ENCODE measurements around the gene CFDP1. TPM values are rescaled to one million over a fixed set of nuclear protein-coding genes. Genes with fewer than 3 reads are reported as not detected.
"Not testable (repeated sequence)": the region's sequence is repeated elsewhere in the genome, so short reads cannot be mapped to it uniquely, and the experiment has no call there.

Gene CFDP1
- total RNA-seq, 1 experiment from 2014 or later, result 64.1 TPM

- CTCF ChIA-PET, result interaction anchor here (0.5 to 0.8 kb wide), 2 partner anchors 38 to 97 kb away, joined by 3 read pairs; no protein-coding TSS in a partner anchor
- H3K36me3 Mint-ChIP-seq (ENCODE audit: insufficient read depth, unreplicated experiment), result peaks cover 6% of the 10 kb centered on the region
- no peaks in the 10 kb centered on the region for H3K9me3 Mint-ChIP-seq (ENCODE audit: low read depth, unreplicated experiment)
- H3K27ac Mint-ChIP-seq (ENCODE audit: unreplicated experiment), result no peak overlapping the region
- H3K4me1 Mint-ChIP-seq (ENCODE audit: low read depth, unreplicated experiment), result no peaks in the 10 kb centered on the region
- H3K4me3 Mint-ChIP-seq (ENCODE audit: low read depth, unreplicated experiment), result no peak overlapping the region
- no TSS peak for BruUV-seq (replicated peaks)
- DNase-seq, result no peak
- intact Hi-C loops (cut with micrococcal nuclease; ENCODE audit: unreplicated experiment), result no loop called here
- no peak for TF ChIP-seq CTCF (IDR thresholded peaks at IDR 0.05; ENCODE audit: unreplicated experiment)
- no peaks in the 10 kb centered on the region for H3K27me3 Mint-ChIP-seq (ENCODE audit: unreplicated experiment)
These were observed 150.6 kb downstream of the CFDP1 start for GRCh38 chr16:75282466-75283281.

GRCh38 chr16:75281826-75282225, 151.5 kb downstream of the CFDP1 start:
- no peak for TF ChIP-seq CTCF (IDR thresholded peaks at IDR 0.05; ENCODE audit: unreplicated experiment)
- BruUV-seq (replicated peaks), result no TSS peak
- Mint-ChIP-seq H3K27ac (ENCODE audit: unreplicated experiment) (no peak overlapping the region), H3K4me1 (ENCODE audit: low read depth, unreplicated experiment) (no peaks in the 10 kb centered on the region), H3K36me3 (ENCODE audit: insufficient read depth, unreplicated experiment) (peaks cover 6% of the 10 kb centered on the region), H3K27me3 (ENCODE audit: unreplicated experiment) (no peaks in the 10 kb centered on the region), H3K9me3 (ENCODE audit: low read depth, unreplicated experiment) (no peaks in the 10 kb centered on the region), H3K4me3 (ENCODE audit: low read depth, unreplicated experiment) (no peak overlapping the region)
- CTCF ChIA-PET, result interaction anchor here (0.6 kb wide), 1 partner anchor 36 kb away, joined by 6 read pairs; no protein-coding TSS in a partner anchor
- DNase-seq, result no peak
- intact Hi-C loops (cut with micrococcal nuclease; ENCODE audit: unreplicated experiment), result no loop called here

GRCh38 chr16:75281009-75281408, 152.3 kb downstream of the CFDP1 start:
- H3K4me1 Mint-ChIP-seq (ENCODE audit: low read depth, unreplicated experiment); DNase-seq; intact Hi-C loops (cut with micrococcal nuclease; ENCODE audit: unreplicated experiment); H3K36me3 Mint-ChIP-seq (ENCODE audit: insufficient read depth, unreplicated experiment); BruUV-seq (replicated peaks); H3K4me3 Mint-ChIP-seq (ENCODE audit: low read depth, unreplicated experiment); H3K27ac Mint-ChIP-seq (ENCODE audit: unreplicated experiment); H3K27me3 Mint-ChIP-seq (ENCODE audit: unreplicated experiment); H3K9me3 Mint-ChIP-seq (ENCODE audit: low read depth, unreplicated experiment): not testable (repeated sequence)
- CTCF ChIA-PET, result interaction anchor here (0.6 to 1.0 kb wide), 2 partner anchors 24 to 47 kb away, joined by 3 read pairs; no protein-coding TSS in a partner anchor

DNA sequence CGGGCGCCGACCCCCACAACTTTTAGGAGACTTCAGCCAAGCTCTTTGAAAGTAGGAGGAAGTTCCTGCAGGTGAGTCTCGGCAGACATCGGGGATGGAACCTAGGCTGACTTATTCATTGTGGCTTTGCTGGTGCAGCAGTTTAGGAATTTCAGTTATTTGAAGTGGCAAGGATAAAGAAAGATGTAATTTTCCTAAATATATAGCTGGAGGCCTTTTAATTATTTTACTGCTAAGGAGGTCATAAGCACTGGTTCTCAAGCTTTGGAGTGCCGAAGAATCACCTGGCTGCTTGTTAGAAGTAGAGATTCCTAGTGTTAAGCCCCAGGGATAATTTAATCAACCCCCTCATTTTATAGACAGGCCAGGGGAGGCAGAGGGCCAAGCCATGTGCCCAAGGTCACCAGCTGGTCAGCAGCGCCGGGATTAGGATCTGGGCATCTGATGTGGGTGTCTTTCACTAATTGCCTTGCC, 152.9 kb downstream of the CFDP1 start:
- no peak for DNase-seq
- Mint-ChIP-seq H3K9me3 (ENCODE audit: low read depth, unreplicated experiment) (no peaks in the 10 kb centered on the region), H3K27me3 (ENCODE audit: unreplicated experiment) (no peaks in the 10 kb centered on the region), H3K36me3 (ENCODE audit: insufficient read depth, unreplicated experiment) (peaks cover 6% of the 10 kb centered on the region), H3K4me1 (ENCODE audit: low read depth, unreplicated experiment) (no peaks in the 10 kb centered on the region), H3K27ac (ENCODE audit: unreplicated experiment) (no peak overlapping the region), H3K4me3 (ENCODE audit: low read depth, unreplicated experiment) (no peak overlapping the region)
- intact Hi-C loops (cut with micrococcal nuclease; ENCODE audit: unreplicated experiment), result no loop called here
- no TSS peak for BruUV-seq (replicated peaks)
- CTCF ChIA-PET, result interaction anchor here (0.6 to 1.0 kb wide), 2 partner anchors 25 to 47 kb away, joined by 3 read pairs; no protein-coding TSS in a partner anchor
- no peak for TF ChIP-seq CTCF (IDR thresholded peaks at IDR 0.05; ENCODE audit: unreplicated experiment)

- peaks cover 6% of the 10 kb centered on the region for H3K36me3 Mint-ChIP-seq (ENCODE audit: insufficient read depth, unreplicated experiment)
- no peak for TF ChIP-seq CTCF (IDR thresholded peaks at IDR 0.05; ENCODE audit: unreplicated experiment)
- intact Hi-C loops (cut with micrococcal nuclease; ENCODE audit: unreplicated experiment), result no loop called here
- DNase-seq, result no peak
- H3K9me3 Mint-ChIP-seq (ENCODE audit: low read depth, unreplicated experiment), result no peaks in the 10 kb centered on the region
- H3K27ac Mint-ChIP-seq (ENCODE audit: unreplicated experiment), result no peak overlapping the region
- H3K4me1 Mint-ChIP-seq (ENCODE audit: low read depth, unreplicated experiment), result no peaks in the 10 kb centered on the region
- no TSS peak for BruUV-seq (replicated peaks)
- H3K27me3 Mint-ChIP-seq (ENCODE audit: unreplicated experiment), result no peaks in the 10 kb centered on the region
- CTCF ChIA-PET, result interaction anchor here (1.0 kb wide), 1 partner anchor 14 kb away, joined by 3 read pairs; no protein-coding TSS in a partner anchor
- H3K4me3 Mint-ChIP-seq (ENCODE audit: low read depth, unreplicated experiment), result no peak overlapping the region
These were observed 154.0 kb downstream of the CFDP1 start for GRCh38 chr16:75279305-75279704.

Data from Calu3 (cell line).